Measurements from ENCODE around the gene LRRC7.
"Not testable (repeated sequence)": the region's sequence is repeated elsewhere in the genome, so short reads cannot be mapped to it uniquely, and the experiment has no call there.

LRRC7 gene

GRCh38 chr1:69987881-69988280, 420.2 kb downstream of the LRRC7 start:
- no peak for DNase-seq

GRCh38 chr1:69991644-69992043, 423.9 kb downstream of the LRRC7 start:
- no peak for DNase-seq

DNA sequence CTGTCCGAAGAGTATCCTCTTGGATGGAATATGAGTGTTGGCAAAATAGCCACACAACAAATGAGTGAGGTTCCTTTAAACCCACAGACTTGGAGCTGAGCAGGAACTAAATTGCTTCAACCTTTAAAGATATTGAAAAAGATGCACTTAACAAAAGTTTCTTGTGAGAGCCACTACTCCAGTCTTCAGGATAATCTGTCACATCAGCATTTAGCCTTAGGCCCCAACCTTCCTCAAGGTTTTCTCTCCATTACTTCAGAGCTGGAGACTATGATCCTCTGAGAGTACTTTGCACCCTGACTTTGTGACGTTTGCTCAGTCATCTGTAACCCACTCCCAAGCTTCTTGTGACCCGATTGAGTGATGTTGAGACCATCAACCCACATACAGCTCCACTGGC, 424.9 kb downstream of the LRRC7 start:
- DNase-seq = no peak

GRCh38 chr1:69993810-69994209, 426.1 kb downstream of the LRRC7 start:
- DNase-seq = no peak

DNA sequence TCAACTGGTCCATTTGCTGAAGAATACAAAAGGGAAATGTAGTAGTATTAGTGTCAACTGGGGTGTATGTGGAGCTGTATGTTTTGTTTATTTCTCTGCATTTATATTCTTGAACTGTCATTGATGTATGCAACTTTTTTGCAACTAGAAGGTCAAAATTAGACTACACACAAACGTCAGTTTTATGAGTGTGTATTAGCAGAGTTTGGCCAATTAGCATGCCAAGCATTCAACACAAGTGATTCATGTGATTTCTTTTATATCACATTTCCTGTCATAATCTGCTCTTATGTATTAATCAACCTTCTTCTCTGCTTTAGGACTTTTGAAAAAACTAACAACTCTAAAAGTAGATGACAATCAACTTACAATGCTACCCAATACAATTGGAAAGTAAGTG, 426.5 kb downstream of the LRRC7 start:
- no peak for DNase-seq

DNA sequence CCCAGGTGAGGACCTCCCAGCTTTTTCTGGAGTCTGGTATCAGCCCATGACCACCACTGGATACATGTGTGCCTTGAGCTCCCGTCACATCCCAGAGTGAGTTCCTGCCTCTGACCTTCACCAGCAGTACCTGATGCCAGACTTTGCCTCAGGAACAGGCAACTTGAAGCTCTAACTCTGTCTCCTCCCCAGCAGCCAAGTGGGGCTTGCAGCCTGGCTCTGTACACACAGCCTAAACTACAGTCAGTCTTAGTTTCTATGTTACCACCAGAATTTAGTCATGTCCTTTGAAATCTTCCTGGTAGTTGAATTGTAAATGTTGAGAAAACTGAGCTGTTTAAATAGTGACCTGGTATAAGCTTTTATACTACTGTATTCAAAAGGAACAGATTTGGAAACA, 431.1 kb downstream of the LRRC7 start:
- DNase-seq = no peak

DNA sequence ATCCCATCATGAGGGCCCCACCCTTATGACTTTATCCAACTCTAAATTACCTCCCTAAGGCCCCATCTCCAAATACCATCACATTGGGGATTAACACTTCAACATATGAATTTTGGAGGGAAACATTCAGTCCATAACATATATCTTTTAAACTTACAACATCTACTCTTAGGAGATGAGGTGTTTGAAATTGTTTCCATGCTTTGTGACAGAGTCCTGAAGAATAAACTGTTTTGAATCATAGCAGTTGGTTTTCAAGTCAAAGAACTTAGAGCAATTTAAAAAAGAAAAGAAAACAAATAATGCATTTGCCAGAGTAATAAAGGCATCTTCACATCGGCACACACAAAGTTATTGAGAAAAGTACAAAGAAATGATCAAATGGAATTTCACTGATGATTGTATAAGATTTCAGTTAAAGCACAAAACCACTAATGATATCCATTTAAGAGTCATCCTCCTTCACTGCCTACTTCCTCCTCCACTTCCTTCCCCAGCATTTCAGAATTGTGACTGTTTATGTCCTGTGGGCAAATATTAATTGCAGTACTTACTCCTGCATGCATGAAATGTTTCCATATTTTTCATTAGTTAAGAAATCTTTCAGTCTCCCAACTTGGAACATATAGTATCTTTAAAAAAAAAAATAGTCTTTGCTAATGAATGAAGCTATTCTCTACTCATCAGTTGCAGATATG, 435.6 kb downstream of the LRRC7 start:
- no peak for DNase-seq

GRCh38 chr1:70005386-70006034, 437.8 kb downstream of the LRRC7 start:
- DNase-seq = no peak

- no peak for DNase-seq
Measured at GRCh38 chr1:70008660-70009059, 440.9 kb downstream of the LRRC7 start.

DNA sequence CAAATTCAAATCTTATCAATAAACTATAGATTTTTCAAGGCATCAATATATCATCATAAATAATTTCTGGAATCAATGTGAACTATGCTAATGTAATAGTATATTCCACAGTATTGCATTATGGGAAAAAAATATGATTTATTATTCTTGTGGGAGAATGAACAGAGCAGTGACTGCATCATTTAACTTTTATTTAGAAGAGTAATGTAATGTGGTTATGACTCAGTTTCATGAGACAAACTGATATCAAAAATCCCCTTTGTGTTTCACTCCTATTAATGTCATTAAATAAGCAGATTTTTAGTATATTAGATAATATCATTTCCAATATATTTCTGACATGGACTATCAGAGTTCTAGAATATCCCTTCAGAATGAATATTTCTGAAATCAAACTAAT, 450.0 kb downstream of the LRRC7 start:
- no peak for DNase-seq

- DNase-seq = no peak
Measured at GRCh38 chr1:70024272-70024671, 456.6 kb downstream of the LRRC7 start.

DNA sequence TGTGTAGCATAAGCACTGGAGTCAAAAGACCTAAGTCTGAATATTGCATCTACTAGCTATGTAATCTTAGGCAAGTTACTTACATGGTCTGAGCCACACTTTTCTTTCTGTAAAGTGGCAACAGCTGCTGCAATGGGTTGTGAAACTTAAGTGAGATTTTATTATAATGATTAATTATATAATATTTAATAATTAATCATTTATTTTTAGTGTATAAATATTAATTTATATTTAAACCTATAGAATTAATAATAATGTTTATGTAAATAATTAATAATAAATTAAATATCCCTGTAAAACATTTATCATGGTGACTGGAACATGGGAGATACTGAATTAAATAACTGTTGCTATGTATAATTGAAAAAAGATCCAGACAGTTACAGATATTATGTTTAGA, 457.3 kb downstream of the LRRC7 start:
- no peak for DNase-seq

- DNase-seq = no peak
Measured at GRCh38 chr1:70025846-70026245, 458.1 kb downstream of the LRRC7 start.

- DNase-seq = no peak
Measured at GRCh38 chr1:70033266-70033873, 465.6 kb downstream of the LRRC7 start.

GRCh38 chr1:70033936-70034335, 466.2 kb downstream of the LRRC7 start:
- no peak for DNase-seq

GRCh38 chr1:70034403-70034802, 466.7 kb downstream of the LRRC7 start:
- DNase-seq = no peak

DNA sequence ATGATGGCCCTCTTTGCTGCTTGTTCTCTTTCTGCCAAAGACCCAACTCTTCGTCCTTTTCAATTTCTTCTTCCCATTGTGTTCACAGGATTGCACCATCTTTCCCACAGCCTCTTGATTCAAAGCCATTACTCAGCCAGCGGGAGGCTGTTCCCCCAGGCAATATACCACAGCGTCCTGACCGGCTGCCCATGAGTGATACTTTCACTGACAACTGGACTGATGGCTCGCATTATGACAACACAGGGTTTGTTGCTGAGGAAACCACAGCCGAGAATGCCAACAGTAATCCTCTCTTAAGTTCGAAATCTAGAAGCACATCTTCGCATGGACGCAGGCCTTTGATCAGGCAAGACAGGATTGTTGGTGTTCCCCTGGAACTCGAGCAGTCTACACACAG, 470.3 kb downstream of the LRRC7 start:
- no peak for DNase-seq

- DNase-seq = no peak
Measured at GRCh38 chr1:70039485-70039884, 471.8 kb downstream of the LRRC7 start.

DNA sequence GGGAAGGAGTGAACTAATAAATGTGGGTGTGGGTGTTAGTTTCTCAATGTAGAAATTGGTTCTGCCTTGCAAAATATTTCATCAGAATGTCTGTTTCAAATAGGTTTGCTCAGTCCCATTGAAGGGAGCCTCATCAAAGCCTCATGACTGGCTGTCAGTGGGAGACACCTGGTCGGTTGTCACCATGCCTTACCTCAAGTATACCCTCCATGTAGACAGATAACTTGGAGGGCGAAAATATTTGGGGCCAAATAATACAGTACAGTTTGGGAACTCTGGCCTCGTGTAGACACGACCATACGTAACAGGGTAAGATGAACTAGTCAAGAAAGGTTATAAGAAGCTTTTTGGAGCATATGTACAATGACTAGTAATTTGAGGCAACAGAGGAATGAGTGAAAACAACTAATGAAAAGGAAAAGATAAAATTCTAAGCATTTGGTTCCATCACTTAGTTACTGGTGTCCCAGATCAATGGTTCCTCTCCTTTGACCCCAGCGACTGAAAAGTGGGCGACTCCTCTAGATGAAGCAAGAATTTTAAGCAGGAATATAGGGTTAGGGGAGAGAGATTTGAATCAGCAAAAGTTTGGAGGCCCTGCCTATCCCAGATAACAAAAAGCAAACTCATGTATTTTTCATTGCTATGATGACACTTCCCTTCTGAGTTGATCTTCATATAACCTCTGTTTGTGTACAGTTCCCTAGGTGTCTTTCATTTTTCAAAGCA, 473.8 kb downstream of the LRRC7 start:
- no peak for DNase-seq

GRCh38 chr1:70042090-70042731, 474.5 kb downstream of the LRRC7 start:
- DNase-seq = no peak

DNA sequence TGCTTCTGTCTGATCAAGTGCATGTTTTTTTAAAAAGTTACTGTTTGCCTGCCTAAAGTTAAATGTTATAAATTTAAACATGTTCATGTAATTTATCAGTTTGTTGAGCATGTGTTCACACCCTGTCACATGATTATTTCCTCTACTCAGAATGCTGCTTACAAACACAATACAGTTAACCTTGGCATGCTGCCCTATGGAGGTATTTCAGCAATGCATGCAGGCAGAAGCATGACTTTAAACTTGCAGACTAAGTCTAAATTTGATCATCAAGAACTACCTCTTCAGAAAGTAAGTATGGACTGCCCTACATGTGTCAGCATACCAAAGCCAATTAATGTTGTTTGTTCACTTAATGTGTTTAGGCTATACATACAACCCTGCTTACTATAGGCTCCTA, 476.1 kb downstream of the LRRC7 start:
- no peak for DNase-seq

- DNase-seq = no peak
Measured at GRCh38 chr1:70044832-70045231, 477.1 kb downstream of the LRRC7 start.

GRCh38 chr1:70045581-70045980, 477.9 kb downstream of the LRRC7 start:
- not testable (repeated sequence) for DNase-seq

Measured in CD4-positive, alpha-beta T cell treated with Interferon alpha-2 for 1 hour (primary cell).